Measurements from ENCODE around the gene HMCN1.

HMCN1 gene

GRCh38 chr1:186129758-186130157 lies 395.6 kb downstream of the HMCN1 start:
- in situ Hi-C loops (cut with MboI; ENCODE audit: low pct_unique_long_range_greater_than_20kb, low sequenced_read_pairs, unreplicated experiment), result no loop called here
- DNase-seq (ENCODE audit: low spot score), result no peak
- no peak for TF ChIP-seq CTCF (IDR thresholded peaks at IDR 0.05; ENCODE audit: extremely low read depth, insufficient read depth, missing control alignments)

- in situ Hi-C loops (cut with MboI; ENCODE audit: low pct_unique_long_range_greater_than_20kb, low sequenced_read_pairs, unreplicated experiment), result no loop called here
- TF ChIP-seq CTCF (IDR thresholded peaks at IDR 0.05; ENCODE audit: extremely low read depth, insufficient read depth, missing control alignments), result no peak
Observed at GRCh38 chr1:186139115-186139514, 404.9 kb downstream of the HMCN1 start.

GRCh38 chr1:186139701-186140100 lies 405.5 kb downstream of the HMCN1 start:
- TF ChIP-seq CTCF (IDR thresholded peaks at IDR 0.05; ENCODE audit: extremely low read depth, insufficient read depth, missing control alignments), result no peak
- no peak for DNase-seq (ENCODE audit: low spot score)
- in situ Hi-C loops (cut with MboI; ENCODE audit: low pct_unique_long_range_greater_than_20kb, low sequenced_read_pairs, unreplicated experiment), result no loop called here

More at GRCh38 chr1:186139115-186139514, 404.9 kb downstream of the HMCN1 start:
- no peak for DNase-seq (ENCODE audit: low spot score)

GRCh38 chr1:186142159-186142558 lies 408.0 kb downstream of the HMCN1 start:
- no peak for TF ChIP-seq CTCF (IDR thresholded peaks at IDR 0.05; ENCODE audit: extremely low read depth, insufficient read depth, missing control alignments)
- in situ Hi-C loops (cut with MboI; ENCODE audit: low pct_unique_long_range_greater_than_20kb, low sequenced_read_pairs, unreplicated experiment), result no loop called here
- no peak for DNase-seq (ENCODE audit: low spot score)

GRCh38 chr1:186142916-186143315 lies 408.7 kb downstream of the HMCN1 start:
- DNase-seq (ENCODE audit: low spot score), result no peak
- in situ Hi-C loops (cut with MboI; ENCODE audit: low pct_unique_long_range_greater_than_20kb, low sequenced_read_pairs, unreplicated experiment), result no loop called here
- TF ChIP-seq CTCF (IDR thresholded peaks at IDR 0.05; ENCODE audit: extremely low read depth, insufficient read depth, missing control alignments), result no peak

GRCh38 chr1:186143481-186143880 lies 409.3 kb downstream of the HMCN1 start:
- TF ChIP-seq CTCF (IDR thresholded peaks at IDR 0.05; ENCODE audit: extremely low read depth, insufficient read depth, missing control alignments), result no peak

GRCh38 chr1:186144505-186144904 lies 410.3 kb downstream of the HMCN1 start:
- DNase-seq (ENCODE audit: low spot score), result no peak
- TF ChIP-seq CTCF (IDR thresholded peaks at IDR 0.05; ENCODE audit: extremely low read depth, insufficient read depth, missing control alignments), result no peak
- in situ Hi-C loops (cut with MboI; ENCODE audit: low pct_unique_long_range_greater_than_20kb, low sequenced_read_pairs, unreplicated experiment), result no loop called here

More at GRCh38 chr1:186143481-186143880, 409.3 kb downstream of the HMCN1 start:
- in situ Hi-C loops (cut with MboI; ENCODE audit: low pct_unique_long_range_greater_than_20kb, low sequenced_read_pairs, unreplicated experiment), result no loop called here
- DNase-seq (ENCODE audit: low spot score), result no peak

Measured in GM13977 (cell line).